Fibroblast of lung (primary cell): ENCODE measurements around the gene KCNG2. TPM values are rescaled to one million over a fixed set of nuclear protein-coding genes. Genes with fewer than 3 reads are reported as not detected.
A peak's percentile ranks its signal among the peaks of the same experiment; 100 is the strongest.

Experiments
- DNase-seq, 2 donors: peaks; one replicate each; pipeline versions ENCODE4 v3.0.0 to v3.0.0-alpha.2; 2010; ENCODE audit warnings: low read depth in 2 of 2
- H2AFZ ChIP-seq: 2 replicates; pipeline ENCODE4 v1.5.1; 2012; ENCODE audit warnings: low read length, control low read depth, inconsistent platforms
- H3K27ac ChIP-seq: 2 replicates; pipeline ENCODE4 v1.5.1; 2011; ENCODE audit warnings: low read length, control low read depth; ENCODE audit not compliant: insufficient read depth
- H3K27me3 ChIP-seq: 2 replicates; pipeline ENCODE4 v1.5.1; 2011; ENCODE audit warnings: mild to moderate bottlenecking, low read length; ENCODE audit not compliant: control insufficient read depth, insufficient read depth
- H3K36me3 ChIP-seq: 2 replicates; pipeline ENCODE4 v1.5.1; 2011; ENCODE audit warnings: low read length; ENCODE audit not compliant: control insufficient read depth, insufficient read depth
- H3K4me1 ChIP-seq: 2 replicates; pipeline ENCODE4 v1.5.1; 2011; ENCODE audit warnings: low read length; ENCODE audit not compliant: control insufficient read depth, insufficient read depth; ENCODE audit errors: extremely low read depth
- H3K4me2 ChIP-seq: 2 replicates; pipeline ENCODE4 v1.5.1; 2011; ENCODE audit warnings: low read length, control low read depth; ENCODE audit not compliant: insufficient read depth; ENCODE audit errors: extremely low read depth
- H3K4me3 ChIP-seq, 4 experiments: fragments of 200-600 bp in 1 of 4; sonication (generic) in 1 of 4; replicated peaks in 1 of 4; 2 replicates each; pipeline ENCODE4 v1.5.1; 2011 to 2016; ENCODE audit warnings: low read length in 4 of 4, low read depth in 3 of 4, mild to moderate bottlenecking in 3 of 4, control low read depth in 2 of 4, inconsistent platforms in 1 of 4, mixed read lengths in 1 of 4; ENCODE audit not compliant: insufficient read depth in 1 of 4; ENCODE audit errors: control extremely low read depth in 1 of 4
- H3K79me2 ChIP-seq: 2 replicates; pipeline ENCODE4 v1.5.1; 2012; ENCODE audit warnings: mild to moderate bottlenecking, low read length, inconsistent platforms; ENCODE audit not compliant: control insufficient read depth, insufficient read depth
- H3K9ac ChIP-seq: 2 replicates; pipeline ENCODE4 v1.5.1; 2011; ENCODE audit warnings: mild to moderate bottlenecking, low read length, control low read depth; ENCODE audit not compliant: insufficient read depth
- H3K9me3 ChIP-seq: 2 replicates; pipeline ENCODE4 v1.5.1; 2012; ENCODE audit warnings: low read depth, low read length; ENCODE audit not compliant: control insufficient read depth, insufficient read depth
- H4K20me1 ChIP-seq: 2 replicates; pipeline ENCODE4 v1.5.1; 2011; ENCODE audit warnings: low read length; ENCODE audit not compliant: control insufficient read depth, insufficient read depth; ENCODE audit errors: extremely low read depth
- CTCF ChIP-seq, 2 donors: IDR thresholded peaks in 1 of 2; conservative IDR thresholded peaks in 1 of 2; 1 replicate in 1 of 2; 2 replicates in 1 of 2; pipeline ENCODE4 v1.5.1; 2011 to 2012; ENCODE audit warnings: low read length in 2 of 2, control low read depth in 1 of 2, inconsistent platforms in 1 of 2, low read depth in 1 of 2, mild to moderate bottlenecking in 1 of 2
- EZH2 ChIP-seq: IDR thresholded peaks from 2 replicates; pipeline ENCODE4 v1.5.1; 2012; ENCODE audit warnings: low read length, control low read depth, mild to moderate bottlenecking; ENCODE audit errors: missing control alignments
- polyA minus RNA-seq: library from RNA; depleted of rRNA, polyadenylated mRNA; stranded (reverse); fragments of >200 nt; gene quantifications from 2 replicates; pipeline ENCODE4 v1.2.3, GENCODE V29; 2011; ENCODE audit warnings: low replicate concordance
- polyA plus RNA-seq, 2 donors: library from polyadenylated mRNA; depleted of rRNA in 1 of 2; stranded (reverse) in 1 of 2; unstranded in 1 of 2; fragments of >200 nt; gene quantifications; 2 replicates each; pipeline ENCODE4 v1.2.1, GENCODE V29; 2011 to 2012; ENCODE audit warnings: missing spikeins in 1 of 2
- total RNA-seq: library from RNA; depleted of rRNA; stranded (reverse); fragments of >200 nt; gene quantifications from 2 replicates; pipeline ENCODE4 v1.2.1, GENCODE V29; 2014

The KCNG2 gene
- total RNA-seq: 6.4 and 10.1 TPM in 2 replicates
- polyA plus RNA-seq: 0.42 and 0.53 TPM in 2 replicates
- polyA plus RNA-seq (2012): 1.1 and 1.8 TPM in 2 replicates
- polyA minus RNA-seq: 0.27 and 0.52 TPM in 2 replicates

- Histone ChIP-seq H3K27ac (no peak within 1 kb of the TSS), H3K4me2 (peak within 1 kb of the TSS; percentile 59), H3K4me1 (peaks cover 13% of the 10 kb centered on the region), H3K36me3 (no peaks in the 10 kb centered on the region), H3K27me3 (peaks cover 28% of the 10 kb centered on the region), H3K4me3 (peak within 1 kb of the TSS; percentile 30 to 55 (median 32)), H2AFZ (no peak within 1 kb of the TSS), H3K79me2 (no peaks in the 10 kb centered on the region), H4K20me1 (no peaks in the 10 kb centered on the region), H3K9me3 (no peaks in the 10 kb centered on the region), H3K9ac (peak within 1 kb of the TSS; percentile 42)
- TF ChIP-seq CTCF (conservative IDR thresholded peaks at IDR 0.05 in 1 of 2, IDR thresholded peaks at IDR 0.05 in 1 of 2; ENCODE audit: low read depth in 1 of 2, low read length in 2 of 2): no peak
- peak; percentile 93 for TF ChIP-seq EZH2
- DNase-seq: peak; percentile 26 to 33
Observed at GRCh38 chr18:79797518-79798345, at the start of gene KCNG2. TSS of gene KCNG2 (plus strand) at chr18:79797938. CDS start at chr18:79863668, 65,730 bp downstream.

GRCh38 chr18:79748321-79749180 is 49.2 kb upstream of the KCNG2 start:
- Histone ChIP-seq H3K36me3 (peaks cover 3% of the 10 kb centered on the region), H3K4me3 (no peak overlapping the region), H3K4me2 (no peak overlapping the region), H3K4me1 (no peaks in the 10 kb centered on the region), H3K79me2 (no peaks in the 10 kb centered on the region), H2AFZ (no peak overlapping the region), H3K9ac (no peak overlapping the region), H4K20me1 (no peaks in the 10 kb centered on the region), H3K27me3 (no peaks in the 10 kb centered on the region), H3K9me3 (no peaks in the 10 kb centered on the region), H3K27ac (no peak overlapping the region)
- no peak for TF ChIP-seq EZH2
- no peak for TF ChIP-seq CTCF (conservative IDR thresholded peaks at IDR 0.05 in 1 of 2, IDR thresholded peaks at IDR 0.05 in 1 of 2; ENCODE audit: low read depth in 1 of 2, low read length in 2 of 2)
- DNase-seq: no peak
